Neural cell (in vitro differentiated cells): Measurements from ENCODE around the gene STMP1. TPM values are rescaled to one million over a fixed set of nuclear protein-coding genes. Genes with fewer than 3 reads are reported as not detected.

ENCODE experiments used
- H2AFZ ChIP-seq: fragments of 200-600, 300-800 bp; sonication (generic), shearing (Covaris generic); 2 replicates; pipeline ENCODE4 v1.6.0; 2014; ENCODE audit warnings: low read depth, mild to moderate bottlenecking, antibody characterized with exemption, low read length, moderate library complexity
- H3F3A ChIP-seq: fragments of 200-600 bp; shearing (Covaris generic); 2 replicates; pipeline ENCODE4 v1.6.1; 2016; ENCODE audit warnings: mild to moderate bottlenecking, moderate library complexity, mixed read lengths, antibody characterized with exemption, low read length; ENCODE audit not compliant: insufficient read depth, poor library complexity, severe bottlenecking
- H3K27ac ChIP-seq: fragments of 200-600, 300-800 bp; sonication (generic), shearing (Covaris generic); 2 replicates; pipeline ENCODE4 v1.5.1; 2014; ENCODE audit warnings: mild to moderate bottlenecking, low read length, moderate library complexity
- H3K27me3 ChIP-seq: fragments of 300-800, 200-600 bp; sonication (generic), shearing (Covaris generic); 2 replicates; pipeline ENCODE4 v1.6.0; 2014; ENCODE audit warnings: mild to moderate bottlenecking, low read depth, low read length, moderate library complexity; ENCODE audit not compliant: insufficient read depth
- H3K36me3 ChIP-seq: fragments of 300-800, 200-600 bp; sonication (generic), shearing (Covaris generic); 2 replicates; pipeline ENCODE4 v1.5.1; 2014; ENCODE audit warnings: mild to moderate bottlenecking, antibody characterized with exemption, low read length, moderate library complexity; ENCODE audit not compliant: insufficient read depth
- H3K4me2 ChIP-seq: fragments of 300-800, 200-600 bp; sonication (generic), shearing (Covaris generic); 2 replicates; pipeline ENCODE4 v1.6.0; 2014; ENCODE audit warnings: mild to moderate bottlenecking, low read length
- H3K4me3 ChIP-seq: fragments of 300-800, 200-600 bp; sonication (generic), shearing (Covaris generic); 2 replicates; pipeline ENCODE4 v1.5.1; 2014; ENCODE audit warnings: mild to moderate bottlenecking, low read length, moderate library complexity
- H3K79me2 ChIP-seq: fragments of 200-600 bp; shearing (Covaris generic); replicated peaks from 2 replicates; pipeline ENCODE4 v1.6.0; 2014; ENCODE audit warnings: mild to moderate bottlenecking, low read length, moderate library complexity; ENCODE audit not compliant: insufficient read depth
- H3K9ac ChIP-seq: fragments of 300-800, 200-600 bp; sonication (generic), shearing (Covaris generic); 2 replicates; pipeline ENCODE4 v1.6.1; 2016; ENCODE audit warnings: mild to moderate bottlenecking, low read length, mixed read lengths
- H3K9me2 ChIP-seq: fragments of 200-600 bp; shearing (Covaris generic); 2 replicates; pipeline ENCODE4 v1.6.1; 2016; ENCODE audit warnings: mild to moderate bottlenecking, low read length, mixed read lengths; ENCODE audit not compliant: insufficient read depth
- H3K9me3 ChIP-seq: fragments of 200-600, 300-800 bp; sonication (generic), shearing (Covaris generic); 2 replicates; pipeline ENCODE4 v1.6.1; 2016; ENCODE audit warnings: mild to moderate bottlenecking, mixed run types, low read length, moderate library complexity, mixed read lengths
- H4K20me1 ChIP-seq: fragments of 200-600 bp; shearing (Covaris generic); 2 replicates; pipeline ENCODE4 v1.6.1; 2016; ENCODE audit warnings: mild to moderate bottlenecking, mixed run types; ENCODE audit not compliant: insufficient read depth
- EP300 ChIP-seq: fragments of 450-650 bp; conservative IDR thresholded peaks from 2 replicates; pipeline ENCODE4 v1.6.1; 2014; ENCODE audit warnings: antibody characterized with exemption, mild to moderate bottlenecking, moderate library complexity; ENCODE audit not compliant: poor library complexity, severe bottlenecking
- EZH2 ChIP-seq: fragments of 200-600, 300-800 bp; shearing (Covaris generic), sonication (generic); IDR thresholded peaks from 2 replicates; pipeline ENCODE4 v1.6.1; 2014; ENCODE audit warnings: antibody characterized with exemption, low read length, borderline replicate concordance, mild to moderate bottlenecking; ENCODE audit not compliant: insufficient read depth, poor library complexity, severe bottlenecking
- MXI1 ChIP-seq: fragments of 450-650 bp; conservative IDR thresholded peaks from 2 replicates; pipeline ENCODE4 v1.6.1; 2014; ENCODE audit warnings: antibody characterized with exemption, mild to moderate bottlenecking; ENCODE audit not compliant: poor library complexity, severe bottlenecking
- POLR2AphosphoS5 ChIP-seq: IDR thresholded peaks from 2 replicates; pipeline ENCODE4 v1.6.1; 2012
- RAD21 ChIP-seq: fragments of 450-650 bp; conservative IDR thresholded peaks from 2 replicates; pipeline ENCODE4 v1.6.1; 2014; ENCODE audit warnings: antibody characterized with exemption, mild to moderate bottlenecking, moderate library complexity
- SMC3 ChIP-seq: fragments of 450-650 bp; conservative IDR thresholded peaks from 2 replicates; pipeline ENCODE4 v1.6.1; 2014; ENCODE audit warnings: antibody characterized with exemption, mild to moderate bottlenecking, moderate library complexity; ENCODE audit not compliant: poor library complexity
- TAF1 ChIP-seq: IDR thresholded peaks from 2 replicates; pipeline ENCODE4 v1.6.1; 2012; ENCODE audit warnings: low read depth
- polyA plus RNA-seq: library from polyadenylated mRNA; depleted of rRNA; stranded (reverse); fragments of >200 nt; gene quantifications from 2 replicates; pipeline ENCODE4 v1.2.3, GENCODE V29; 2014
- TF ChIP-seq, protein P1 (sequence below): fragments of 450-650 bp; IDR thresholded peaks from 2 replicates; pipeline ENCODE4 v1.5.1; 2014; ENCODE audit warnings: antibody characterized with exemption, mild to moderate bottlenecking, moderate library complexity; ENCODE audit not compliant: poor library complexity, severe bottlenecking
- TF ChIP-seq, protein P2 (sequence below): IDR thresholded peaks from 2 replicates; pipeline ENCODE4 v1.6.1; 2012; ENCODE audit warnings: borderline replicate concordance

STMP1 gene
- polyA plus RNA-seq, 1 donor from 2014 or later = 81.6 TPM

DNA sequence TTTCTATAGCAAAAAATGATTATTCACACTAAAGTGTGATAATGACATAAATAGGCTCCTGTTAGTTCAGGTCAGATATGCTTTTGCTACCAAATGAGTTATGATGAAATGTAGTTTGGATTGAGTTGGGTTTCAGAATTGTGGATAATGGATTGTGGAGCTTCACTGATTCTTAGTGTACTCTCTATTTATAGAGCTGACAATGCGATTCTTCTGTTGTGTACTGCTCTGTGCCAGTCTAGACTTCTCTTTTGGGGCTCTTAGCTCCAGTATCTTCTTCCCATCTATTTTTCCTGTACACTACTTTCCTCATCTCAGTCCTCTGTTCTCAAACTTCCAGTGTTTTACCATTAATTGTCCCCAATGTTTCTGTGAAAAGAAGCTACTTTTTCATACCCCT lies 7.5 kb downstream of the STMP1 start:
- Histone ChIP-seq H3K27ac (no peak overlapping the region), H3K9me3 (no peaks in the 10 kb centered on the region), H3K4me3 (no peak overlapping the region), H4K20me1 (no peaks in the 10 kb centered on the region), H3K4me2 (no peak overlapping the region), H3F3A (no peaks in the 10 kb centered on the region), H3K36me3 (no peaks in the 10 kb centered on the region), H3K9ac (no peak overlapping the region), H3K9me2 (no peaks in the 10 kb centered on the region), H3K27me3 (no peaks in the 10 kb centered on the region), H2AFZ (no peak overlapping the region), H3K79me2 (peaks cover 65% of the 10 kb centered on the region)
- TF ChIP-seq TAF1 = no peak

DNA sequence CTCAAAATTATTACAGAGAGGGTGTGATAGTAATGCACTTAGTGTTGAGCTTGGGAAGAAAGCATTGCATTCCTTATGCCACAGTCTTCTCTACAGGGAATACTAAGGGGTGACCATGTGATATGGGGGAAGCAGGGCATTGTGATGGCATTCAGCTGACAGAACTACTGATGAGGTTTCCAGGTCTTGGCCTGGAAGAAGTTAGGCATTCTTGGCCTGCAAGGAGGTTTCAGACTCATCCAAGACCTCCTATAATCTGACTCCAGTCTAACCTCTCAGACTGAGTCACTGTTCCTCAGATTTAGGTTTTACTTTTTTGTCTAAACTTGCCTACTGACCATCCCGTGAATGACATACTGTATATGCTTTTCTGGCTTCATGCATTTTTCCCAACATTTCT lies 7.9 kb downstream of the STMP1 start:
- Histone ChIP-seq H3K4me3 (no peak overlapping the region), H3F3A (no peaks in the 10 kb centered on the region), H3K79me2 (peaks cover 60% of the 10 kb centered on the region), H2AFZ (no peak overlapping the region), H3K27ac (no peak overlapping the region), H3K9me3 (no peaks in the 10 kb centered on the region), H3K27me3 (no peaks in the 10 kb centered on the region), H3K9me2 (no peaks in the 10 kb centered on the region), H4K20me1 (no peaks in the 10 kb centered on the region), H3K9ac (no peak overlapping the region), H3K4me2 (no peak overlapping the region), H3K36me3 (no peaks in the 10 kb centered on the region)
- no peak for TF ChIP-seq POLR2AphosphoS5
- TF ChIP-seq, protein P1, sequence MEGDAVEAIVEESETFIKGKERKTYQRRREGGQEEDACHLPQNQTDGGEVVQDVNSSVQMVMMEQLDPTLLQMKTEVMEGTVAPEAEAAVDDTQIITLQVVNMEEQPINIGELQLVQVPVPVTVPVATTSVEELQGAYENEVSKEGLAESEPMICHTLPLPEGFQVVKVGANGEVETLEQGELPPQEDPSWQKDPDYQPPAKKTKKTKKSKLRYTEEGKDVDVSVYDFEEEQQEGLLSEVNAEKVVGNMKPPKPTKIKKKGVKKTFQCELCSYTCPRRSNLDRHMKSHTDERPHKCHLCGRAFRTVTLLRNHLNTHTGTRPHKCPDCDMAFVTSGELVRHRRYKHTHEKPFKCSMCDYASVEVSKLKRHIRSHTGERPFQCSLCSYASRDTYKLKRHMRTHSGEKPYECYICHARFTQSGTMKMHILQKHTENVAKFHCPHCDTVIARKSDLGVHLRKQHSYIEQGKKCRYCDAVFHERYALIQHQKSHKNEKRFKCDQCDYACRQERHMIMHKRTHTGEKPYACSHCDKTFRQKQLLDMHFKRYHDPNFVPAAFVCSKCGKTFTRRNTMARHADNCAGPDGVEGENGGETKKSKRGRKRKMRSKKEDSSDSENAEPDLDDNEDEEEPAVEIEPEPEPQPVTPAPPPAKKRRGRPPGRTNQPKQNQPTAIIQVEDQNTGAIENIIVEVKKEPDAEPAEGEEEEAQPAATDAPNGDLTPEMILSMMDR = no peak
- TF ChIP-seq EZH2 = no peak
- TF ChIP-seq EP300 = no peak
- no peak for TF ChIP-seq RAD21
- no peak for TF ChIP-seq SMC3
- TF ChIP-seq, protein P2, sequence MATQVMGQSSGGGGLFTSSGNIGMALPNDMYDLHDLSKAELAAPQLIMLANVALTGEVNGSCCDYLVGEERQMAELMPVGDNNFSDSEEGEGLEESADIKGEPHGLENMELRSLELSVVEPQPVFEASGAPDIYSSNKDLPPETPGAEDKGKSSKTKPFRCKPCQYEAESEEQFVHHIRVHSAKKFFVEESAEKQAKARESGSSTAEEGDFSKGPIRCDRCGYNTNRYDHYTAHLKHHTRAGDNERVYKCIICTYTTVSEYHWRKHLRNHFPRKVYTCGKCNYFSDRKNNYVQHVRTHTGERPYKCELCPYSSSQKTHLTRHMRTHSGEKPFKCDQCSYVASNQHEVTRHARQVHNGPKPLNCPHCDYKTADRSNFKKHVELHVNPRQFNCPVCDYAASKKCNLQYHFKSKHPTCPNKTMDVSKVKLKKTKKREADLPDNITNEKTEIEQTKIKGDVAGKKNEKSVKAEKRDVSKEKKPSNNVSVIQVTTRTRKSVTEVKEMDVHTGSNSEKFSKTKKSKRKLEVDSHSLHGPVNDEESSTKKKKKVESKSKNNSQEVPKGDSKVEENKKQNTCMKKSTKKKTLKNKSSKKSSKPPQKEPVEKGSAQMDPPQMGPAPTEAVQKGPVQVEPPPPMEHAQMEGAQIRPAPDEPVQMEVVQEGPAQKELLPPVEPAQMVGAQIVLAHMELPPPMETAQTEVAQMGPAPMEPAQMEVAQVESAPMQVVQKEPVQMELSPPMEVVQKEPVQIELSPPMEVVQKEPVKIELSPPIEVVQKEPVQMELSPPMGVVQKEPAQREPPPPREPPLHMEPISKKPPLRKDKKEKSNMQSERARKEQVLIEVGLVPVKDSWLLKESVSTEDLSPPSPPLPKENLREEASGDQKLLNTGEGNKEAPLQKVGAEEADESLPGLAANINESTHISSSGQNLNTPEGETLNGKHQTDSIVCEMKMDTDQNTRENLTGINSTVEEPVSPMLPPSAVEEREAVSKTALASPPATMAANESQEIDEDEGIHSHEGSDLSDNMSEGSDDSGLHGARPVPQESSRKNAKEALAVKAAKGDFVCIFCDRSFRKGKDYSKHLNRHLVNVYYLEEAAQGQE = no peak
- TF ChIP-seq MXI1 = no peak
- no peak for TF ChIP-seq TAF1
